LHCN-M2 (cell line): Measurements from ENCODE around the gene MMP3. TPM values are rescaled to one million over a fixed set of nuclear protein-coding genes. Genes with fewer than 3 reads are reported as not detected.

Source experiments
- DNase-seq: peaks from one replicate; pipeline ENCODE4 v3.0.0-alpha.2; 2012; ENCODE audit warnings: low read depth
- total RNA-seq: library from RNA; depleted of rRNA; stranded (reverse); fragments of >200 nt; gene quantifications from 2 replicates; pipeline ENCODE4 v1.2.3, GENCODE V29; 2014

MMP3 gene
- total RNA-seq, 1 experiment from 2014 or later: 5.1 TPM

DNA sequence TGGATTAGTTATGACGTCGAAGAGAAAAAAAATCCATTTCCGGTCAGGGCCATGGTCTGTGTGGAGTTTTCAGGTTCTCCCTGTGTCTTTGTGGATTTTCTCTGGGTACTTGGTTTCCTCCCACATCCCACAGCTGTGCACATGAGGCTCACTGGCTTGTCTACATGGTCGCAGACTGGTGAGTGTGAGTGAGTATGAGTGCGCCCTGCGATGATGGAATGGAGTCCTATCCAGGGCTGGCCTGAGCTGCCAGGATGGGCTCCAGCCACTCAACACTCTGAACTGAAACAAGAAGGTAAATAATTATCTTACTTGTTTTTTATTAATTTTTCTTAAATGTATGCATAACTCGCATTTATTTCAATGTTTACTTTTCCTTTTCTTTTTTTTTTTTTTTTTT lies 10.8 kb downstream of the MMP3 start:
- DNase-seq: no peak

DNA sequence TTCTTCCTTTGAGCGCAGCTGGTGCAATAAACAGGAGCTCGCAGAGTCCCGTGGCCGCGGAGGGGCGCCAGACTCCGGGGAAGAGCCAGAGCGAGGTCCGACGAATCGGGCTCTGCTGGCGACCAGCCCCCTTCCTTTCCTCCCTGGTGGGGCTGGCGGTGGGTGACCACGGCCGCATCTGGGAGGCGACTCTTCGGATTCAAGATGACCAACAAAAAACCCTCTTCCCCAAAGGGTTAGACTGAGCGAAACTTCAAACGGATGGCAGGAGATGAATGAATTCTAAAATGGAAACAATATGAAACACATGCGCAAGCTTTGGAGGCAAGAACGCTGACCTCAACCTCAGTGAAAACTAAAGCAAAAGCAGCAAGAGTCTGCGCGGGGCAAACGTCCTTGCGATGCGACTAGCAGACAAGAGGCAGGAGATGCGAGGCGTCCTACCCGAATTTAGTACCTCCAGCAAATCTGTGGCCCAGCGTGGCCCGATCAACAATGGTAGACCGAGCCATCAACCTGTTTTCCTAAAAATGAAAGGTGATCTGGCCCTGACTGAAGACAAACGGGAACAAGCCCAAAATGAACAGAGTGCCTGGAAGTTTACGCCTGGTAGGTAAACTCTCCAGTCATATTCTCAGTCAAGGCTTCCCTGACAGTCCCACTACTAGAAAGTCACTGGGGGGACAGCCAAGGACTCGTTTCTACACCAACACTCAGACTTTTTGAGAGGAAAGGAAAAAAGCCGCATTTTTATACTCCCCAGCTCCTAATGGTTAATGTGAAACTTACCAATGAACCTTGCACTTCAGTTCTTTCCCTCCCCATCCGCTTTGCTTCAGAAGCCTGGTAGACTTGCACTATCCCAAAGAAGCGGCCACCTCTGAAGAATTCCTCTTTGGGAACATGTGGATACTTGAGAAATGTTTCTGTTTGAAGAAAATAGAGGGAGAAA lies 11.6 kb downstream of the MMP3 start:
- peak; percentile 19 for DNase-seq

GRCh38 chr11:102831128-102831488 lies 12.3 kb downstream of the MMP3 start:
- no peak for DNase-seq

GRCh38 chr11:102830001-102830727 lies 13.2 kb downstream of the MMP3 start:
- no peak for DNase-seq

DNA sequence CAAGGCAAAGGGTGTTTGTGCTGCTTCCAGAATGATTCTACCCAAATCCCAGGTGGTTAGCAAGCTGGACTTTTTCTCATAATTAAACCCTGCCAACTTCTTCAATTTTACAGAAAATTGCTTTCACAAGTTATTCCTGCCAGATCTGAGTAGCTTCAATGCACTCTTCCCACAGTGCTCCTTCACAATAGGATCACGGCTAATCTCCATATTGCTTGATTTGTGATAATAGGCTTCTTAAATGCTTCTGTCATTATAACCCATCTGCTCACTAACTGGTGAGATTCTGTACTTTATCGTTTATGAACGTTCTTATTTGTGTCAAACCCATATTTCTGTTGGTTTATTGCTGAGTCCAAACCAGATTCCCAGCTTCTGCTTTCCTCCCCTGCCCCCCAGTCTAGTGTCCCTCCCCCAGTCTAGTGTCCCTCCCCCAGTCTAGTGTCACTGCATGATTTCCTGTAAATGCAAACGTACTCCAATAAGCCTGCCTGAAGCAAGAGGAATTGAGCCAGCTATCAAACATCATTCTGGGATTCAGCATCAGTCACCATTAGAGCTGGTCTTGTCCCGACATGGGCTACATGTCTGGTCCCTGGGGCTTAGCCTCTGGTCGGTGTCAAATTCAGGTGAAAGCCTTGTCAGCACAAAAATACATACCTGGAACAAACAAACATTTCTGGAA lies 14.0 kb downstream of the MMP3 start:
- DNase-seq: no peak

GRCh38 chr11:102824556-102824955 lies 18.9 kb downstream of the MMP3 start:
- DNase-seq: peak; percentile 10

DNA sequence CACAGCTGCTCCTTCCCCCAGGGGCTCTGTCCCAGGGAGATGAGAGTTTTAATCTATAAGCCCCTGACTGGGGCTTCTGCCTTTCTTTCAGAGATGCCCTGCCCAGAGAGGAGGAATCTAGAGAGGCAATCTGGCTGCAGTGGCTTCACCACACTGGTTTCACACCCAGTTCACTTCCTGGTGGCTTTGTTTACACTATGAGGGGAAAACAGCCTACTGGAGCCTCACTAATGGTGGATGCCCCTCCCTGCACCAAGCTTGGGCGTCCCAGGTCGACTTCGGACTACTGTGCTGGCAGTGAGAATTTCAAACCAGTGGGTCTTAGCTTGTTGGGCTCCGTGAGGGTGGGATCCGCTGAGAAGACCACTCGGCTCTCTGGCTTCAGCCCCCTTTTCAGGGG lies 23.9 kb downstream of the MMP3 start:
- no peak for DNase-seq

DNA sequence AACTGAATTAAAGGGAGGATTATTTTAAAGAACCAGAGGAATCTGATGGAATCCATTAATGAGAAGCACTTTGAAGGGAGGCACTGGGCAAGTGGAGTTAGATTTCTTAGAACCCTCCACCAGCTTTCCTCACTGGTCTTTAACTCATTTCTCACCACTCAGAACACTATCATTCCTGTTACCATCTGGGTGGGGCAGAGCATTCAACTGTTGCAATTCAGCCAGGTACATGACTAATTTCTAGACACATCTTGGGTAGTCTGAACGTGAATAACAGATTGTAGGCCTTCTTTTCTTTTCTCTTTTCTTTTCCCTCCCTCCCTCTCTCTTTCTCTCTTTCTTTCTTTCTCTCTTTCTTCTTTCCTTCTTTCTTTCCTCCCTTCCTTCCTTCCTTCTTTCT lies 29.9 kb downstream of the MMP3 start:
- no peak for DNase-seq

GRCh38 chr11:102812188-102812587 lies 31.2 kb downstream of the MMP3 start:
- no peak for DNase-seq

DNA sequence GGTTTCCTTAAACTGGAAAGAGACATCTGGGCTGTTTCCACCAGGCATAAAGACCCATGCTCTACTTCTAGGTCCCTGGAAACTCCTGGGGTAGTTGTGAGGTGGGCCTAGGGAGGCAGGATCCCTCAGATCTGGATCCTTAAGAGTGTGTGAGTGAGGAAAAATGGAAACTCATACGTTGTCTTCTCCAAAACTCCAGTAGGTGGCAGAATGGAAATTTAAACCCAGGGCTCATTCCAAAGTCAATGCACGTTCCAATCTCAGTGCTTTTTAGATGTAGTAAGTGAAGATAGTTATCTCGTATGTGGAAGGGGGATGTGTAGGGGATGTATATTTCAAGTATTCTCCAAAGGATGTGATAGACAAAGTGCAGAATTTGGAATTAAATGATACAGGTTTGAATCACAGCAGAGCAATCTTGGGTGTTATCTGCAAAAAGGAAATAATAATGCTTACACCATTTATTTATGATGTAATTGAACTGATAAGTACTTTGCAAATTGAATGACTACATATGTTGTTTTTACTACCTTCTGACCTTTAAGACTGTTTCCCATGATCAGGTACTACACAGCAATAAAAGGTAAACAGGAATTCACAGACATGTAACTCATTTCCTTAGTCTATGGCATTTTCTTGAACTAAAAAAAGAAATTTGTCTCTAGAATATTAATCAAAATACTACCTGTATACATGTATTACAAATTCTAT lies 32.3 kb downstream of the MMP3 start:
- peak; percentile 24 for DNase-seq

GRCh38 chr11:102809971-102810370 lies 33.4 kb downstream of the MMP3 start:
- no peak for DNase-seq

DNA sequence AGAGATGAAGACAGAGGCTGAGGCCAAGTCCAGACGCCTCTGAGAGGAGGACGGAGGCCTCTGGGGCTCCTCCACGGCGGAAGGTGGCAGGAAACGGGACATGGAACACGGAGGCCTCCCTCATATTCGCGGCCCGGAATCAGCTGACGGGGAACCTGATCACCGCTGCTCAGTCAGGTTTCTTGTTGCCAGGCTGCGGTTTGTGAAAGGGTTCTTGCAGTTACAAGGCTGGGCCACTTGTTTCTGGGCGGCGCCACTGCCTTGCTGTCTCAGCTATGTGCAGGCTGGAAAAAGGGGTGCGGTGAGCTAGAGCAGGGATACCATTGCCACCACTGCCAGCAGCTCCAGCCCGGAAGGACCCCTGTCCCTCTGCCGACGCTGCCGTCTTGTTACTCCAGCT lies 35.5 kb downstream of the MMP3 start:
- DNase-seq: peak; percentile 34

DNA sequence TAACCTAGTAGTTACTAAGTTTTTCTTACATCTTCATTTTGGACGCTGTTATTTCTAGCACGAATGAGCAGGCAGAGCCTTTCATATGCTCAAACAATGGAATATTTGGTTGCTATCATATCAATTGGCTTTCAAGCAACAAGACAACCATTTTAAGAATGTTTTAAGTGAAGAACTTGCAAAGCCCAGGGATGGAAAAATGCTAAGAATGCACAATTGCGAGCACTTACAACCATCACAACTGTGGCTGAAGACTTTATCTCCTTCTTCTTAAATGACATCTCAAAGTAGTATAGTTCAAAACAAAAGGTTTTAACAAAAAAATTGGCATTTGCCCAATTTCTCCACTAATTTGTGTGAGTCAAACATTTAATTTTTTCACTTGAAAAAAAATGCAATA lies 37.1 kb downstream of the MMP3 start:
- no peak for DNase-seq

- peak; percentile 55 for DNase-seq
Observed at GRCh38 chr11:102802341-102802740, 41.1 kb downstream of the MMP3 start.

GRCh38 chr11:102800767-102801166 lies 42.6 kb downstream of the MMP3 start:
- DNase-seq: no peak

- DNase-seq: no peak
Observed at GRCh38 chr11:102799681-102800340, 43.6 kb downstream of the MMP3 start.

- DNase-seq: no peak
Observed at GRCh38 chr11:102798012-102798746, 45.2 kb downstream of the MMP3 start, which contains the start of gene MMP1. MMP1 (minus strand) TSS chr11:102798160; CDS start chr11:102798092, 68 bp downstream.

DNA sequence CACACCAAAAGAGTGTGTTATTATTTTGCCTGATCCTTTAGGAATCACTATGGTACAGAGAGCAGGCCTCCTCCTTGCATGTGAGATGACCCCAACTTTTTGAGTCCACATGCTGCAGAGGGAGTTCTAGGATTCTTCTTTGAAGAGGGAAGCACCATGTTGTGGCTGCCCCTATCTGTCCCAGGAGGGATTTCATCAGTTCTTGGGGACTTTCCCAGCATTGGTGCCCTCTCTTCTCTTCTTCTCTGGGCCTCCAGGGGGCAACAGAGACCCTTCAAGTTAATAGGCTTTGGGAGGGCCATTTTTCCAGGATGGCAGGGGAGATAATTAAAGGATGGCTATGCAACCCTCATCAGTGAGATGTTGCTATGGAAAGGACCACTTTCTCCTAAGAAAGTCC lies 49.0 kb downstream of the MMP3 start:
- peak; percentile 28 for DNase-seq

GRCh38 chr11:102793677-102794290 lies 49.6 kb downstream of the MMP3 start:
- DNase-seq: no peak

- no peak for DNase-seq
Observed at GRCh38 chr11:102792604-102793003, 50.8 kb downstream of the MMP3 start.
